GM21367 (cell line): ENCODE measurements around the gene OSBPL5.

Experiments
- ATAC-seq: cut with Tn5 transposase; IDR thresholded peaks from one replicate; pipeline ENCODE4 v1.9.1; 2021; ENCODE audit not compliant: unreplicated experiment

The OSBPL5 gene

GRCh38 chr11:3197878-3198528, 32.9 kb upstream of the OSBPL5 start:
- no peak for ATAC-seq

GRCh38 chr11:3197044-3197695, 32.1 kb upstream of the OSBPL5 start:
- no peak for ATAC-seq

GRCh38 chr11:3196161-3197043, 31.3 kb upstream of the OSBPL5 start:
- no peak for ATAC-seq

GRCh38 chr11:3195251-3196160, 30.4 kb upstream of the OSBPL5 start:
- no peak for ATAC-seq

GRCh38 chr11:3194016-3194816, 29.1 kb upstream of the OSBPL5 start:
- ATAC-seq, result no peak

GRCh38 chr11:3193373-3194015, 28.4 kb upstream of the OSBPL5 start:
- no peak for ATAC-seq

GRCh38 chr11:3192511-3193372, 27.6 kb upstream of the OSBPL5 start:
- ATAC-seq, result no peak

- no peak for ATAC-seq
Observed at GRCh38 chr11:3191586-3192324, 26.6 kb upstream of the OSBPL5 start.

- ATAC-seq, result no peak
Observed at GRCh38 chr11:3190600-3190999, 25.5 kb upstream of the OSBPL5 start.

- ATAC-seq, result no peak
Observed at GRCh38 chr11:3189886-3190583, 24.9 kb upstream of the OSBPL5 start.

GRCh38 chr11:3189196-3189843, 24.2 kb upstream of the OSBPL5 start:
- ATAC-seq, result no peak

GRCh38 chr11:3188496-3189195, 23.5 kb upstream of the OSBPL5 start:
- no peak for ATAC-seq

- no peak for ATAC-seq
Observed at GRCh38 chr11:3186166-3186953, 21.2 kb upstream of the OSBPL5 start.

- ATAC-seq, result no peak
Observed at GRCh38 chr11:3184732-3185347, 19.7 kb upstream of the OSBPL5 start.

GRCh38 chr11:3183523-3183922, 18.4 kb upstream of the OSBPL5 start:
- ATAC-seq, result no peak
